DMS153 treated with DMSO at 0.1 percent for 48 hours (cell line): ENCODE data around the gene NFATC4.
A peak's percentile ranks its signal among the peaks of the same experiment; 100 is the strongest.
"Not testable (repeated sequence)": the region's sequence is repeated elsewhere in the genome, so short reads cannot be mapped to it uniquely, and the experiment has no call there.

Experiments
- DNase-seq: peaks from one replicate; lab custom pipeline; 2025; ENCODE audit not compliant: unreplicated experiment; lab: John Stamatoyannopoulos, UW

NFATC4 gene

GRCh38 chr14:24366721-24367513 lies 1.1 kb upstream of the NFATC4 start:
- DNase-seq: peak; percentile 93

- no peak for DNase-seq
These were observed 203 bp downstream of the NFATC4 start for GRCh38 chr14:24368212-24368561.

GRCh38 chr14:24368562-24369252 lies 723 bp downstream of the NFATC4 start:
- no peak for DNase-seq

GRCh38 chr14:24369463-24369862 lies 1.5 kb downstream of the NFATC4 start:
- no peak for DNase-seq

- no peak for DNase-seq
These were observed 2.1 kb downstream of the NFATC4 start for GRCh38 chr14:24369907-24370687.

GRCh38 chr14:24370748-24371147 lies 2.8 kb downstream of the NFATC4 start:
- DNase-seq: no peak

GRCh38 chr14:24371605-24372004 lies 3.6 kb downstream of the NFATC4 start:
- DNase-seq: not testable (repeated sequence)

GRCh38 chr14:24372701-24373416 lies 4.9 kb downstream of the NFATC4 start:
- peak; percentile 26 for DNase-seq

GRCh38 chr14:24376448-24377070 lies 8.6 kb downstream of the NFATC4 start:
- no peak for DNase-seq

GRCh38 chr14:24377126-24377525 lies 9.1 kb downstream of the NFATC4 start:
- no peak for DNase-seq

GRCh38 chr14:24377657-24378056 lies 9.7 kb downstream of the NFATC4 start:
- no peak for DNase-seq

- no peak for DNase-seq
These were observed 10.3 kb downstream of the NFATC4 start for GRCh38 chr14:24378327-24378726.

- no peak for DNase-seq
These were observed 11.3 kb downstream of the NFATC4 start for GRCh38 chr14:24378981-24379906.

- DNase-seq: no peak
These were observed 12.1 kb downstream of the NFATC4 start for GRCh38 chr14:24379907-24380730.

- no peak for DNase-seq
These were observed 13.5 kb downstream of the NFATC4 start for GRCh38 chr14:24381363-24382063.

GRCh38 chr14:24382064-24382371 lies 14.0 kb downstream of the NFATC4 start:
- no peak for DNase-seq

- no peak for DNase-seq
These were observed 16.2 kb downstream of the NFATC4 start for GRCh38 chr14:24384169-24384568.

GRCh38 chr14:24385524-24385923 lies 17.5 kb downstream of the NFATC4 start:
- DNase-seq: no peak
